Fibroblast of lung (primary cell): Measurements from ENCODE around the gene CUEDC1. TPM values are rescaled to one million over a fixed set of nuclear protein-coding genes. Genes with fewer than 3 reads are reported as not detected.
A peak's percentile ranks its signal among the peaks of the same experiment; 100 is the strongest.

Experiments
- DNase-seq, 2 donors: peaks; one replicate each; pipeline versions ENCODE4 v3.0.0 to v3.0.0-alpha.2; 2010; ENCODE audit warnings: low read depth in 2 of 2
- H2AFZ ChIP-seq: 2 replicates; pipeline ENCODE4 v1.5.1; 2012; ENCODE audit warnings: low read length, control low read depth, inconsistent platforms
- H3K27ac ChIP-seq: 2 replicates; pipeline ENCODE4 v1.5.1; 2011; ENCODE audit warnings: low read length, control low read depth; ENCODE audit not compliant: insufficient read depth
- H3K27me3 ChIP-seq: 2 replicates; pipeline ENCODE4 v1.5.1; 2011; ENCODE audit warnings: mild to moderate bottlenecking, low read length; ENCODE audit not compliant: control insufficient read depth, insufficient read depth
- H3K36me3 ChIP-seq: 2 replicates; pipeline ENCODE4 v1.5.1; 2011; ENCODE audit warnings: low read length; ENCODE audit not compliant: control insufficient read depth, insufficient read depth
- H3K4me1 ChIP-seq: 2 replicates; pipeline ENCODE4 v1.5.1; 2011; ENCODE audit warnings: low read length; ENCODE audit not compliant: control insufficient read depth, insufficient read depth; ENCODE audit errors: extremely low read depth
- H3K4me2 ChIP-seq: 2 replicates; pipeline ENCODE4 v1.5.1; 2011; ENCODE audit warnings: low read length, control low read depth; ENCODE audit not compliant: insufficient read depth; ENCODE audit errors: extremely low read depth
- H3K4me3 ChIP-seq, 4 experiments: fragments of 200-600 bp in 1 of 4; sonication (generic) in 1 of 4; replicated peaks in 1 of 4; 2 replicates each; pipeline ENCODE4 v1.5.1; 2011 to 2016; ENCODE audit warnings: low read length in 4 of 4, low read depth in 3 of 4, mild to moderate bottlenecking in 3 of 4, control low read depth in 2 of 4, inconsistent platforms in 1 of 4, mixed read lengths in 1 of 4; ENCODE audit not compliant: insufficient read depth in 1 of 4; ENCODE audit errors: control extremely low read depth in 1 of 4
- H3K79me2 ChIP-seq: 2 replicates; pipeline ENCODE4 v1.5.1; 2012; ENCODE audit warnings: mild to moderate bottlenecking, low read length, inconsistent platforms; ENCODE audit not compliant: control insufficient read depth, insufficient read depth
- H3K9ac ChIP-seq: 2 replicates; pipeline ENCODE4 v1.5.1; 2011; ENCODE audit warnings: mild to moderate bottlenecking, low read length, control low read depth; ENCODE audit not compliant: insufficient read depth
- H3K9me3 ChIP-seq: 2 replicates; pipeline ENCODE4 v1.5.1; 2012; ENCODE audit warnings: low read depth, low read length; ENCODE audit not compliant: control insufficient read depth, insufficient read depth
- H4K20me1 ChIP-seq: 2 replicates; pipeline ENCODE4 v1.5.1; 2011; ENCODE audit warnings: low read length; ENCODE audit not compliant: control insufficient read depth, insufficient read depth; ENCODE audit errors: extremely low read depth
- EZH2 ChIP-seq: IDR thresholded peaks from 2 replicates; pipeline ENCODE4 v1.5.1; 2012; ENCODE audit warnings: low read length, control low read depth, mild to moderate bottlenecking; ENCODE audit errors: missing control alignments
- polyA plus RNA-seq, 2 donors: library from polyadenylated mRNA; depleted of rRNA in 1 of 2; stranded (reverse) in 1 of 2; unstranded in 1 of 2; fragments of >200 nt; gene quantifications; 2 replicates each; pipeline ENCODE4 v1.2.1, GENCODE V29; 2011 to 2012; ENCODE audit warnings: missing spikeins in 1 of 2
- total RNA-seq: library from RNA; depleted of rRNA; stranded (reverse); fragments of >200 nt; gene quantifications from 2 replicates; pipeline ENCODE4 v1.2.1, GENCODE V29; 2014
- TF ChIP-seq, protein P1 (sequence below), 2 donors: IDR thresholded peaks in 1 of 2; conservative IDR thresholded peaks in 1 of 2; 1 replicate in 1 of 2; 2 replicates in 1 of 2; pipeline ENCODE4 v1.5.1; 2011 to 2012; ENCODE audit warnings: low read length in 2 of 2, control low read depth in 1 of 2, inconsistent platforms in 1 of 2, low read depth in 1 of 2, mild to moderate bottlenecking in 1 of 2

The CUEDC1 gene
- total and polyA plus RNA-seq, 2 donors (not counting 1 experiment from before 2014, with no cell fraction given): 11.9 to 34.9 TPM

DNA sequence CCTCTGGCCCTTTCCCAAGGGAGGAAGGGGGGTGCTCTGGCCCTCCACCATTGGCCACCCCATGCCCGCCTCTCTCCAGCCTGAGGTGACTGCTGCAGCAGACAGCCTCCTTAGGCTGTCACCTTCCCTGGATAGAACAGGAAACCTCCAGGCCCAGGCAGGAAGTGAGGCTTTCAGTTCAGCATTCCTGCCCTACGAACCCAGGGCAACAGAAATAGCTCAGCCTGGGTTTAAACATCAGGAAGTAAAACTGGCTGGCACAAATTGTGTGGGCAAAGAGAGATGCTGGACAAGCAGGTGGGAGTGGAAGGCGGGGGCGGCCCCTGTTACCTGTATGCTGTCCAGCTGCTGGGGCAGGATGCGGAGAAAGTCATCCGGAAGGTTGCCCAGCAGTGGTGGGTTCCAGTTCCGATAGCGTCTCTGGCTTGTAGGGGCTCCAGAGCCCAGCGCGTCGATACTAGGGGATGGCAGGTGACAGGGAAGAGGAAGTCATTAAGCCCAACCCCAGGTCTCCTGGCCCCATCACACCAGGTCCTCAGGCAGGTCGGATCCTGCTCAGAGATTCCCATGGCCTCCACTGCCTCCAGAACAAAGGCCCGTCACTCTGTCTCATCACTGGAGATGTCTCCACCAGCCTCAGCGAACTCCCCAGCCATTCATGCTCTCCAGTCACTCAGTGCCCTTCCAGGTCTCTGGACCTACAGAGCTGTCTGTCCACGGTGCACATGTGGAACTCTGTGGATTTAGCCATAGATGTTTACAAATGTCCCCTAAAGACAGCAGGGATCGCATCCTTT, 81.8 kb downstream of the CUEDC1 start:
- no peaks in the 10 kb centered on the region for H3K9me3 ChIP-seq
- peak overlapping the region; percentile 95 for H3K27ac ChIP-seq
- peaks cover 63% of the 10 kb centered on the region for H3K4me1 ChIP-seq
- no peak for TF ChIP-seq EZH2
- TF ChIP-seq, protein P1, sequence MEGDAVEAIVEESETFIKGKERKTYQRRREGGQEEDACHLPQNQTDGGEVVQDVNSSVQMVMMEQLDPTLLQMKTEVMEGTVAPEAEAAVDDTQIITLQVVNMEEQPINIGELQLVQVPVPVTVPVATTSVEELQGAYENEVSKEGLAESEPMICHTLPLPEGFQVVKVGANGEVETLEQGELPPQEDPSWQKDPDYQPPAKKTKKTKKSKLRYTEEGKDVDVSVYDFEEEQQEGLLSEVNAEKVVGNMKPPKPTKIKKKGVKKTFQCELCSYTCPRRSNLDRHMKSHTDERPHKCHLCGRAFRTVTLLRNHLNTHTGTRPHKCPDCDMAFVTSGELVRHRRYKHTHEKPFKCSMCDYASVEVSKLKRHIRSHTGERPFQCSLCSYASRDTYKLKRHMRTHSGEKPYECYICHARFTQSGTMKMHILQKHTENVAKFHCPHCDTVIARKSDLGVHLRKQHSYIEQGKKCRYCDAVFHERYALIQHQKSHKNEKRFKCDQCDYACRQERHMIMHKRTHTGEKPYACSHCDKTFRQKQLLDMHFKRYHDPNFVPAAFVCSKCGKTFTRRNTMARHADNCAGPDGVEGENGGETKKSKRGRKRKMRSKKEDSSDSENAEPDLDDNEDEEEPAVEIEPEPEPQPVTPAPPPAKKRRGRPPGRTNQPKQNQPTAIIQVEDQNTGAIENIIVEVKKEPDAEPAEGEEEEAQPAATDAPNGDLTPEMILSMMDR (conservative IDR thresholded peaks at IDR 0.05 in 1 of 2, IDR thresholded peaks at IDR 0.05 in 1 of 2; ENCODE audit: low read depth in 1 of 2, low read length in 2 of 2): no peak
- no peak overlapping the region for H2AFZ ChIP-seq
- no peaks in the 10 kb centered on the region for H3K79me2 ChIP-seq
- peaks cover 29% of the 10 kb centered on the region for H3K36me3 ChIP-seq
- H3K9ac ChIP-seq: no peak overlapping the region
- no peak overlapping the region for H3K4me3 ChIP-seq
- H4K20me1 ChIP-seq: no peaks in the 10 kb centered on the region
- H3K27me3 ChIP-seq: no peaks in the 10 kb centered on the region
- no peak for DNase-seq
- H3K4me2 ChIP-seq: no peak overlapping the region

DNA sequence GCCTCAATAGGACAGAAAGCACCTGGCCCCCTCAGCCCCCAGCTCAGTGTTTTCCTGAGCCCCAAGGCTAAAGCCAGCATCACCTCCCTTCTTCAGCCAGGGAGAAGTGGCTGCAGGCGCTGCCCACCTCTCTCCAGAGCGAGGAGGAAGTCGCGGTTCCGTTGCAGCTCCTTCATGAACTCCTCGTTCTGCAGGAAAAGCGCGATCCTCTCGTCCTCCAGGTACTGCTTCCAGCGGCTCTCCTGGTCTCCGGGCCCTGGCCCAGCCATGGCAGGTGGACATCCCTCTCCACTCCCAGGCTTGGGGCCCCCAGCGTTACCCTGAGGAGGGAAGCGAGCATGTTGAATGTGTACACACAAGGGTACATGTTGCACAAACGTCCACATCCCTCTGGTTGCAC, 82.7 kb downstream of the CUEDC1 start:
- Histone ChIP-seq H3K4me3 (no peak overlapping the region), H3K36me3 (peaks cover 28% of the 10 kb centered on the region), H3K27me3 (no peaks in the 10 kb centered on the region), H3K79me2 (no peaks in the 10 kb centered on the region), H4K20me1 (no peaks in the 10 kb centered on the region), H3K4me1 (peaks cover 68% of the 10 kb centered on the region), H3K9me3 (no peaks in the 10 kb centered on the region), H2AFZ (no peak overlapping the region), H3K9ac (no peak overlapping the region), H3K27ac (no peak overlapping the region), H3K4me2 (no peak overlapping the region)
- DNase-seq: no peak
- no peak for TF ChIP-seq EZH2
- TF ChIP-seq, protein P1 (conservative IDR thresholded peaks at IDR 0.05 in 1 of 2, IDR thresholded peaks at IDR 0.05 in 1 of 2; ENCODE audit: low read depth in 1 of 2, low read length in 2 of 2): no peak

DNA sequence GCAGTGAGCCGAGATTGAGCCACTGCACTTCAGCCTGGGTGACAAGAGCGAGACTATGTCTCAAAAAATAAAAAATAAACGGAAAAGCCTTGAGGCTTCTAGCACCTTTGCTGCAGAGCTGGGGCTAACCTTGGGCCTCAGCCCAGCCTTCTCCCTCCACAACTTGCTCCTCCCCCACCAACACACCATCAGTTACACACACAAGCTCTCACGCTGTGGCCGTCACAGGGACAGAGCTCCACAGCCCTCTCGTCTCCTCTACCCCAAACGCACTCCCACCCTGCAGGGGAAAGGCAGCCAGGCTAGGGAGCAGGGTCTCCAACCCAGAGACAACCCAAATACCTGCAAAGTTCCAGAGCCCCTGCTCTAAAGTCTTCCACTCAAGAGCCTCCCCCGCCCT, 83.3 kb downstream of the CUEDC1 start:
- Histone ChIP-seq H3K27ac (no peak overlapping the region), H2AFZ (no peak overlapping the region), H3K9me3 (no peaks in the 10 kb centered on the region), H3K4me3 (no peak overlapping the region), H3K27me3 (no peaks in the 10 kb centered on the region), H3K4me1 (peaks cover 67% of the 10 kb centered on the region), H3K36me3 (peaks cover 28% of the 10 kb centered on the region), H3K9ac (no peak overlapping the region), H3K4me2 (no peak overlapping the region), H3K79me2 (no peaks in the 10 kb centered on the region), H4K20me1 (no peaks in the 10 kb centered on the region)
- TF ChIP-seq, protein P1 (conservative IDR thresholded peaks at IDR 0.05 in 1 of 2, IDR thresholded peaks at IDR 0.05 in 1 of 2; ENCODE audit: low read depth in 1 of 2, low read length in 2 of 2): no peak
- TF ChIP-seq EZH2: no peak
- no peak for DNase-seq
